Right atrium auricular region (tissue), 2 donors: ENCODE data around the gene FGA. TPM values are rescaled to one million over a fixed set of nuclear protein-coding genes. Genes with fewer than 3 reads are reported as not detected.

Experiments
- DNase-seq: peaks from one replicate; pipeline ENCODE4 v3.0.0-alpha.2; 2019; ENCODE audit warnings: low spot score
- H3K27ac ChIP-seq, 2 donors: fragments of 200-600 bp; sonication (generic); 1 replicate in 1 of 2; 2 replicates in 1 of 2; pipeline ENCODE4 v1.5.1; 2016 to 2019
- H3K27me3 ChIP-seq, 2 donors: fragments of 200-600 bp; sonication (generic); one replicate each; pipeline versions ENCODE4 v1.5.1 to v1.6.0; 2017 to 2019
- H3K36me3 ChIP-seq: fragments of 200-600 bp; sonication (generic); one replicate; pipeline ENCODE4 v1.5.1; 2016
- H3K4me1 ChIP-seq, 2 donors: fragments of 200-600 bp; sonication (generic); one replicate each; pipeline versions ENCODE4 v1.5.1 to v1.6.0; 2017 to 2019
- H3K4me3 ChIP-seq, 2 donors: fragments of 200-600 bp; sonication (generic); 1 replicate in 1 of 2; 2 replicates in 1 of 2; pipeline ENCODE4 v1.5.1; 2017 to 2019; ENCODE audit warnings: mild to moderate bottlenecking in 1 of 2, moderate library complexity in 1 of 2
- H3K9me3 ChIP-seq, 2 donors: fragments of 200-600 bp; sonication (generic); one replicate each; pipeline ENCODE4 v1.5.1; 2019
- CTCF ChIP-seq, 2 donors: fragments of 200-600 bp; sonication (generic); IDR thresholded peaks; one replicate each; pipeline ENCODE4 v1.5.1; 2019; ENCODE audit warnings: antibody characterized with exemption in 2 of 2
- total RNA-seq, 2 donors: library from RNA; depleted of rRNA; stranded (reverse); fragments of >200 nt; gene quantifications; one replicate each; pipeline ENCODE4 v1.1.0, GENCODE V29; 2016

Gene FGA
- total RNA-seq, 2 donors from 2014 or later, result not detected

DNA sequence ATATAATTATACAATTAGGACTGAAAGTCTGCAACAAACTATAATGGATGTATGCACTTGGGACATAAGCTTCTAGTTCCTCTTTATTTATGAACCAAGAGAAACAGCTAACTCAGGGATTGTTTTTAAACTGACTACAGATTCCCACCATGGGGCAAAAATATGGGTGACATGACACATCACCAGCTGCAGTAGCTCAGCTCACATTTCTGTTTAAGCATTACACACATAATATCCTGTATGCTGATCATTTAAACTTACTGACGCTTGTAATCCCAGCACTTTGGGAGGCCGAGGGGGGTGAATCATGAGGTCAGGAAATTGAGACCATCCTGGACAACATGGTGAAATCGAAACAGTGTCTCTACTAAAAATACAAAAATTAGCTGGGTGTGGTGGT is 16.2 kb downstream of the FGA start:
- no peaks in the 10 kb centered on the region for H3K9me3 ChIP-seq
- no peaks in the 10 kb centered on the region for H3K36me3 ChIP-seq

DNA sequence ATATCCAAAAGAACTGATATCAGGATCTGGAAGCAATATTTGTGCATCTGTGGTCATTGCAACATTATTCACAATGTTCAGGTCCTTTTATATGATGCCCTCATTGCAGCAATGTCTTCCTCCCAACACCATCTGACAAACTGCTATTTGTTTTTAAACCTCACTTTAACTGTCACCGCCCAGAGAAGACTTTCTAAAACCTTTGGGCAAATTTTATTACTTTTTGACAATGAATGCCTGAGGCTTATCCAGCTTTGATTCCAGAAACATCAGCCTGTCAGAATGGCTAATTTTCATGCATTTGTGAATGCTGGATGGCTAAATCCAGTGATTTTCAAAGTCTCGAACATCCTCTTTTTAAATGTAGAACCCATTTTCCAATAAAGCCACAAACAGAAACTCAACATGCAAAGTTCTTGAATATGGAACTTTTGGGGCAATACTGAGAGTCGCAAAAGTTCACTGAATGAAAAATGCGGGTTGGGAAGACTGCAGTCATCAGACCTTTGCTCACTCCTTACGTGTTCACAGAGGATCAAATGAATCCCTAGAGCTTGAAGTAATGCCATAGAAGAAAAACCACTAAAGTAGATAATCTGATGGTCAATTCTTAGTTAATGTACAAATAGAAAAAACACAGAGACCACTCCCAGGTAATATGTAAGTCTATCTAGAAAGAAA is 17.2 kb downstream of the FGA start:
- Histone ChIP-seq H3K27me3 (no peaks in the 10 kb centered on the region), H3K4me1 (no peaks in the 10 kb centered on the region), H3K9me3 (no peaks in the 10 kb centered on the region), H3K36me3 (no peaks in the 10 kb centered on the region), H3K4me3 (no peak overlapping the region), H3K27ac (no peak overlapping the region)
- no peak for DNase-seq
- TF ChIP-seq CTCF (IDR thresholded peaks at IDR 0.05), result no peak

More for the DNA sequence above, 16.2 kb downstream of the FGA start:
- Histone ChIP-seq H3K27ac (no peak overlapping the region), H3K27me3 (no peaks in the 10 kb centered on the region), H3K4me3 (no peak overlapping the region), H3K4me1 (no peaks in the 10 kb centered on the region)
- DNase-seq, result no peak
- TF ChIP-seq CTCF (IDR thresholded peaks at IDR 0.05), result no peak

- H3K4me1 ChIP-seq, result no peaks in the 10 kb centered on the region
- H3K27ac ChIP-seq, result no peak overlapping the region
- no peaks in the 10 kb centered on the region for H3K27me3 ChIP-seq
- no peak for DNase-seq
- H3K36me3 ChIP-seq, result no peaks in the 10 kb centered on the region
- H3K4me3 ChIP-seq, result no peak overlapping the region
- no peaks in the 10 kb centered on the region for H3K9me3 ChIP-seq
- no peak for TF ChIP-seq CTCF (IDR thresholded peaks at IDR 0.05)
These were observed 21.0 kb downstream of the FGA start for GRCh38 chr4:154569584-154569983.

DNA sequence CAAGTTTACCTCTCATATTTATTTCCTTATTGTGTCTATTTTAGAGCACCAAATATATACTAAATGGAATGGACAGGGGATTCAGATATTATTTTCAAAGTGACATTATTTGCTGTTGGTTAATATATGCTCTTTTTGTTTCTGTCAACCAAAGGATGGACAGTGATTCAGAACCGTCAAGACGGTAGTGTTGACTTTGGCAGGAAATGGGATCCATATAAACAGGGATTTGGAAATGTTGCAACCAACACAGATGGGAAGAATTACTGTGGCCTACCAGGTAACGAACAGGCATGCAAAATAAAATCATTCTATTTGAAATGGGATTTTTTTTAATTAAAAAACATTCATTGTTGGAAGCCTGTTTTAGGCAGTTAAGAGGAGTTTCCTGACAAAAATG is 21.5 kb downstream of the FGA start:
- no peak for TF ChIP-seq CTCF (IDR thresholded peaks at IDR 0.05)
- no peak for DNase-seq
- H3K27ac ChIP-seq, result no peak overlapping the region
- no peaks in the 10 kb centered on the region for H3K36me3 ChIP-seq
- H3K9me3 ChIP-seq, result no peaks in the 10 kb centered on the region
- no peaks in the 10 kb centered on the region for H3K4me1 ChIP-seq
- H3K27me3 ChIP-seq, result no peaks in the 10 kb centered on the region
- H3K4me3 ChIP-seq, result no peak overlapping the region

- TF ChIP-seq CTCF (IDR thresholded peaks at IDR 0.05), result no peak
- no peaks in the 10 kb centered on the region for H3K36me3 ChIP-seq
- no peaks in the 10 kb centered on the region for H3K27me3 ChIP-seq
These were observed 23.8 kb downstream of the FGA start for GRCh38 chr4:154566639-154567204.

DNA sequence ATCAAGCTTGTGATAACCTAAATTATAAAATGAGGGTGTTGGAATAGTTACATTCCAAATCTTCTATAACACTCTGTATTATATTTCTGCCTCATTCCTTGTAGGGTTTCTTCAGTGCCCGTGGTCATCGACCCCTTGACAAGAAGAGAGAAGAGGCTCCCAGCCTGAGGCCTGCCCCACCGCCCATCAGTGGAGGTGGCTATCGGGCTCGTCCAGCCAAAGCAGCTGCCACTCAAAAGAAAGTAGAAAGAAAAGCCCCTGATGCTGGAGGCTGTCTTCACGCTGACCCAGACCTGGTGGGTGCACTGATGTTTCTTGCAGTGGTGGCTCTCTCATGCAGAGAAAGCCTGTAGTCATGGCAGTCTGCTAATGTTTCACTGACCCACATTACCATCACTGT is 24.8 kb downstream of the FGA start:
- no peak overlapping the region for H3K27ac ChIP-seq
- no peak for TF ChIP-seq CTCF (IDR thresholded peaks at IDR 0.05)
- H3K36me3 ChIP-seq, result no peaks in the 10 kb centered on the region
- H3K27me3 ChIP-seq, result no peaks in the 10 kb centered on the region
- no peaks in the 10 kb centered on the region for H3K4me1 ChIP-seq
- H3K4me3 ChIP-seq, result no peak overlapping the region
- no peak for DNase-seq
- H3K9me3 ChIP-seq, result no peaks in the 10 kb centered on the region

More at GRCh38 chr4:154566639-154567204, 23.8 kb downstream of the FGA start:
- Histone ChIP-seq H3K27ac (no peak overlapping the region), H3K4me1 (no peaks in the 10 kb centered on the region), H3K9me3 (no peaks in the 10 kb centered on the region), H3K4me3 (no peak overlapping the region)
- no peak for DNase-seq
